Keratinocyte (primary cell): Measurements from ENCODE around the gene ZNF385A.

Experiments
- EZH2 ChIP-seq: IDR thresholded peaks from one replicate; pipeline ENCODE4 v1.6.1; 2012; ENCODE audit warnings: inconsistent platforms, mild to moderate bottlenecking, low read length, moderate library complexity
- TF ChIP-seq, protein P1 (sequence below), 3 experiments: IDR thresholded peaks in 1 of 3; conservative IDR thresholded peaks in 1 of 3; optimal IDR thresholded peaks in 1 of 3; 2 replicates in 2 of 3; 3 replicates in 1 of 3; pipeline versions ENCODE3 to v1.5.1; 2011; ENCODE audit warnings: low read length in 3 of 3, mild to moderate bottlenecking in 3 of 3, moderate library complexity in 2 of 3, control low read depth in 1 of 3, inconsistent platforms in 1 of 3; ENCODE audit not compliant: insufficient read depth in 2 of 3; ENCODE audit errors: extremely low read depth in 1 of 3

DNA sequence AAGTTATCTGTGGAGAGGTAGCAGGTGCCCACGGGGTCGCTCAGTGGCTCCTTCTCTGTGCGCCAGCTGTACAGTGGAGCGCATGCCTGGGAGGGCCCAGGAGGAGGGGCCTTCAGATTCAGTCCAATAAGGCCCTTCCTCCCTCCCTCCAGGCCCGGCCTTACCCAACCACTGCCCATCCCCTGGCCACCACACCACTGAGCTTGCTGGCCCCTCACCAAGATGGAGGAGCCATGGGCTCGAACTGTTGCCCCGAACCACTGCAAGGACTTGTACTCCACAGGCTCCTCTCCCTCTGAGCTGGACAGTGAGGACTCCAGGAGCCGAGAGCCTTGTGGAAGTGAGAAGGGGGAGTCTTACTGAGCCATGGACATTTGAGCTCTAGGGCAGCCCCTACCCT lies 24.7 kb upstream of the ZNF385A start:
- TF ChIP-seq, protein P1, sequence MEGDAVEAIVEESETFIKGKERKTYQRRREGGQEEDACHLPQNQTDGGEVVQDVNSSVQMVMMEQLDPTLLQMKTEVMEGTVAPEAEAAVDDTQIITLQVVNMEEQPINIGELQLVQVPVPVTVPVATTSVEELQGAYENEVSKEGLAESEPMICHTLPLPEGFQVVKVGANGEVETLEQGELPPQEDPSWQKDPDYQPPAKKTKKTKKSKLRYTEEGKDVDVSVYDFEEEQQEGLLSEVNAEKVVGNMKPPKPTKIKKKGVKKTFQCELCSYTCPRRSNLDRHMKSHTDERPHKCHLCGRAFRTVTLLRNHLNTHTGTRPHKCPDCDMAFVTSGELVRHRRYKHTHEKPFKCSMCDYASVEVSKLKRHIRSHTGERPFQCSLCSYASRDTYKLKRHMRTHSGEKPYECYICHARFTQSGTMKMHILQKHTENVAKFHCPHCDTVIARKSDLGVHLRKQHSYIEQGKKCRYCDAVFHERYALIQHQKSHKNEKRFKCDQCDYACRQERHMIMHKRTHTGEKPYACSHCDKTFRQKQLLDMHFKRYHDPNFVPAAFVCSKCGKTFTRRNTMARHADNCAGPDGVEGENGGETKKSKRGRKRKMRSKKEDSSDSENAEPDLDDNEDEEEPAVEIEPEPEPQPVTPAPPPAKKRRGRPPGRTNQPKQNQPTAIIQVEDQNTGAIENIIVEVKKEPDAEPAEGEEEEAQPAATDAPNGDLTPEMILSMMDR (optimal IDR thresholded peaks at IDR 0.05 in 1 of 3, IDR thresholded peaks at IDR 0.05 in 1 of 3, conservative IDR thresholded peaks at IDR 0.05 in 1 of 3; ENCODE audit: extremely low read depth in 1 of 3, insufficient read depth in 2 of 3, low read length in 3 of 3), result no peak
- TF ChIP-seq EZH2, result no peak
